Head of caudate nucleus (tissue), 42 donors: ENCODE data around the gene NR2F1.

Experiments
- DNase-seq, 42 donors: peaks; one replicate each; pipeline versions ENCODE4 v3.0.0 to v3.0.0-alpha.2; 2020 to 2021; ENCODE audit warnings: mixed read lengths in 7 of 42
- intact Hi-C: fragments of 100-400 bp; cut with DNase I; formaldehyde crosslinking; loops from one replicate; pipeline ENCODE4 v1.15.0; 2022

Gene NR2F1

GRCh38 chr5:93611273-93611975 lies 28.4 kb downstream of the NR2F1 start:
- DNase-seq, result no peak
- intact Hi-C loops, result no loop called here

GRCh38 chr5:93611976-93612854 lies 29.2 kb downstream of the NR2F1 start:
- intact Hi-C loops, result no loop called here
- peak in 8 of 42 donors; percentile 18 to 68 (median 44) for DNase-seq

GRCh38 chr5:93612855-93613243 lies 29.8 kb downstream of the NR2F1 start:
- no peak for DNase-seq
- intact Hi-C loops, result no loop called here

GRCh38 chr5:93616538-93617174 lies 33.6 kb downstream of the NR2F1 start:
- DNase-seq, result no peak
- intact Hi-C loops, result no loop called here

GRCh38 chr5:93620487-93621326 lies 37.7 kb downstream of the NR2F1 start:
- intact Hi-C loops, result loop anchor here (5.0 kb wide), 1 partner anchor 33 kb away; no protein-coding TSS in a partner anchor
- peak; percentile 42 to 92 (median 79) for DNase-seq

- intact Hi-C loops, result loop anchor here (5.0 kb wide), 1 partner anchor 34 kb away; no protein-coding TSS in a partner anchor
- DNase-seq, result peak; percentile 72 to 97 (median 90)
These were observed 38.3 kb downstream of the NR2F1 start for GRCh38 chr5:93621327-93621798.

GRCh38 chr5:93622240-93622885 lies 39.3 kb downstream of the NR2F1 start:
- intact Hi-C loops, result loop anchor here (5.0 kb wide), 1 partner anchor 35 kb away; no protein-coding TSS in a partner anchor
- DNase-seq, result peak in 21 of 42 donors; percentile 22 to 82 (median 45)

- DNase-seq, result no peak
- intact Hi-C loops, result loop anchor here (5.0 kb wide), 1 partner anchor 36 kb away; no protein-coding TSS in a partner anchor
These were observed 40.1 kb downstream of the NR2F1 start for GRCh38 chr5:93623153-93623552.

GRCh38 chr5:93626801-93627200 lies 43.8 kb downstream of the NR2F1 start:
- DNase-seq, result no peak
- intact Hi-C loops, result no loop called here

GRCh38 chr5:93632327-93632726 lies 49.3 kb downstream of the NR2F1 start:
- DNase-seq, result no peak
- intact Hi-C loops, result no loop called here

- intact Hi-C loops, result no loop called here
- no peak for DNase-seq
These were observed 53.0 kb downstream of the NR2F1 start for GRCh38 chr5:93635991-93636390.

- intact Hi-C loops, result no loop called here
- no peak for DNase-seq
These were observed 53.8 kb downstream of the NR2F1 start for GRCh38 chr5:93636837-93637236.

- no peak for DNase-seq
- intact Hi-C loops, result no loop called here
These were observed 54.7 kb downstream of the NR2F1 start for GRCh38 chr5:93637697-93638096.

- no peak for DNase-seq
- intact Hi-C loops, result no loop called here
These were observed 59.5 kb downstream of the NR2F1 start for GRCh38 chr5:93642526-93642925.
